K562 (cell line): Measurements from ENCODE around the gene ZNF791.

Source experiments
- MCM5 ChIP-seq: fragments of 450-650 bp; IDR thresholded peaks from 2 replicates; pipeline ENCODE4 v1.6.1; 2016; ENCODE audit warnings: low read depth
- SMC3 ChIP-seq: conservative IDR thresholded peaks from 2 replicates; pipeline ENCODE4 v1.6.1; 2011; ENCODE audit warnings: low read depth, low read length, improper control_type of control experiment; ENCODE audit not compliant: insufficient read depth
- ZNF785 ChIP-seq: fragments of 250-450 bp; sonication (Bioruptor Pico); IDR thresholded peaks from 2 replicates; pipeline ENCODE4 v1.4.0; 2020; ENCODE audit warnings: mild to moderate bottlenecking
- ZSCAN29 ChIP-seq: fragments of 450-650 bp; IDR thresholded peaks from 2 replicates; pipeline ENCODE4 v1.6.1; 2017
- TF ChIP-seq, protein P1 (sequence below), 3 experiments: IDR thresholded peaks in 2 of 3; conservative IDR thresholded peaks in 1 of 3; 2 replicates each; pipeline ENCODE4 v1.5.1; 2011 to 2012; ENCODE audit warnings: low read length in 3 of 3, mild to moderate bottlenecking in 3 of 3, control low read depth in 2 of 3, improper control_type of control experiment in 1 of 3, inconsistent platforms in 1 of 3, low read depth in 1 of 3, mixed read lengths in 1 of 3, moderate library complexity in 1 of 3; ENCODE audit not compliant: insufficient read depth in 2 of 3

DNA sequence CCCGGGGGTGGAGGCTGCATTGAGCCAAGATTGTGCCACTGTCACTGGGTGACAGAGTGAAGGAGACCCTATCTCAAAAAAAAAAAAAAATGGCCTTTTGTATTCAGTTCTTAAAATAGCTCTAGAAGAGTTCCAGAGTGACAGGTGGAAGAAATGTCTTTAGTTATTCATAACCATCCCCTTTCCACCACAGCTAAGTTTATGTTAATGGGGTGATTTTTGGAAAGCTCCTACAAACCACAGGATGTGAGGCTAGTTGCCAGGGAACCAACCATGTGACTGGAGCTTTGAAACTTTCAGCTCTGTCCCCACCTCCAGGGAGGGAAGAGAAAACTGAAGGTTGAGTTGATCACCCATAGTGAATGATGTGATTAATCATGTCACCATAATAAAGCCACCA is 7.0 kb upstream of the ZNF791 start:
- no peak for TF ChIP-seq ZNF785 (CRISPR knock-in tag)
- TF ChIP-seq, protein P1, sequence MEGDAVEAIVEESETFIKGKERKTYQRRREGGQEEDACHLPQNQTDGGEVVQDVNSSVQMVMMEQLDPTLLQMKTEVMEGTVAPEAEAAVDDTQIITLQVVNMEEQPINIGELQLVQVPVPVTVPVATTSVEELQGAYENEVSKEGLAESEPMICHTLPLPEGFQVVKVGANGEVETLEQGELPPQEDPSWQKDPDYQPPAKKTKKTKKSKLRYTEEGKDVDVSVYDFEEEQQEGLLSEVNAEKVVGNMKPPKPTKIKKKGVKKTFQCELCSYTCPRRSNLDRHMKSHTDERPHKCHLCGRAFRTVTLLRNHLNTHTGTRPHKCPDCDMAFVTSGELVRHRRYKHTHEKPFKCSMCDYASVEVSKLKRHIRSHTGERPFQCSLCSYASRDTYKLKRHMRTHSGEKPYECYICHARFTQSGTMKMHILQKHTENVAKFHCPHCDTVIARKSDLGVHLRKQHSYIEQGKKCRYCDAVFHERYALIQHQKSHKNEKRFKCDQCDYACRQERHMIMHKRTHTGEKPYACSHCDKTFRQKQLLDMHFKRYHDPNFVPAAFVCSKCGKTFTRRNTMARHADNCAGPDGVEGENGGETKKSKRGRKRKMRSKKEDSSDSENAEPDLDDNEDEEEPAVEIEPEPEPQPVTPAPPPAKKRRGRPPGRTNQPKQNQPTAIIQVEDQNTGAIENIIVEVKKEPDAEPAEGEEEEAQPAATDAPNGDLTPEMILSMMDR (IDR thresholded peaks at IDR 0.05 in 2 of 3, conservative IDR thresholded peaks at IDR 0.05 in 1 of 3; ENCODE audit: insufficient read depth in 2 of 3, low read depth in 1 of 3, low read length in 3 of 3): no peak
- TF ChIP-seq SMC3: no peak
- TF ChIP-seq ZSCAN29: no peak
- TF ChIP-seq MCM5: no peak
